Activated CD8-positive, alpha-beta T cell treated with anti-CD3 and anti-CD28 coated beads for 36 hours (primary cell): ENCODE results near the gene KIAA0319L. TPM values are rescaled to one million over a fixed set of nuclear protein-coding genes. Genes with fewer than 3 reads are reported as not detected.

Source experiments
- ATAC-seq: fragments of 200-7000 bp; cut with Tn5 transposase; one replicate; pipeline ENCODE4 v1.10.0; 2021; ENCODE audit warnings: mild to moderate bottlenecking, moderate library complexity
- CTCF ChIA-PET: fragments of 350-600 bp; sonication (Branson Sonifier 250); formaldehyde crosslinking; loops from one replicate; lab custom pipeline; 2021; ENCODE audit warnings: antibody characterized with exemption; lab: Charles Lee
- POLR2A ChIA-PET: fragments of 350-600 bp; sonication (Branson Sonifier 250); formaldehyde crosslinking; loops from one replicate; lab custom pipeline; 2021; ENCODE audit warnings: antibody characterized with exemption; lab: Charles Lee
- DNase-seq: peaks from one replicate; pipeline ENCODE4 v3.0.0-alpha.2; 2020
- H3K27ac Mint-ChIP-seq: one replicate; pipeline ENCODE4 v1.8.0; 2021; ENCODE audit warnings: mild to moderate bottlenecking, mixed read lengths
- H3K27me3 Mint-ChIP-seq: one replicate; pipeline ENCODE4 v1.8.0; 2021; ENCODE audit warnings: mixed read lengths
- H3K36me3 Mint-ChIP-seq: one replicate; pipeline ENCODE4 v1.8.0; 2021; ENCODE audit warnings: low read depth, mixed read lengths
- H3K4me1 Mint-ChIP-seq: one replicate; pipeline ENCODE4 v1.8.0; 2021; ENCODE audit warnings: low read depth, mixed read lengths
- H3K4me3 Mint-ChIP-seq: one replicate; pipeline ENCODE4 v1.8.0; 2021; ENCODE audit warnings: mild to moderate bottlenecking, moderate library complexity, mixed read lengths
- H3K9me3 Mint-ChIP-seq: one replicate; pipeline ENCODE4 v1.8.0; 2021; ENCODE audit warnings: mixed read lengths
- CTCF ChIP-seq: fragments of 200-600 bp; IDR thresholded peaks from one replicate; pipeline ENCODE4 v1.8.0; 2022; ENCODE audit warnings: antibody characterized with exemption, mild to moderate bottlenecking
- intact Hi-C: fragments of 100-400 bp; cut with micrococcal nuclease; formaldehyde crosslinking; loops from one replicate; pipeline ENCODE4 v1.10.0; 2022
- total RNA-seq, 2 experiments: library from RNA; stranded (reverse); gene quantifications; one replicate each; pipeline ENCODE4 v1.2.3, GENCODE V29; 2021

KIAA0319L gene
- total RNA-seq, 2 experiments from 2014 or later: 22.8 to 30.9 TPM

GRCh38 chr1:35499652-35500176 lies 57.5 kb downstream of the KIAA0319L start:
- POLR2A ChIA-PET: no interaction called here
- Mint-ChIP-seq H3K4me3 (no peak overlapping the region), H3K27me3 (no peaks in the 10 kb centered on the region), H3K9me3 (no peaks in the 10 kb centered on the region), H3K36me3 (peaks cover 2% of the 10 kb centered on the region), H3K4me1 (peaks cover 22% of the 10 kb centered on the region), H3K27ac (no peak overlapping the region)
- TF ChIP-seq CTCF: no peak
- intact Hi-C loops: no loop called here
- ATAC-seq (peak; percentile 34), DNase-seq (peak; percentile 30)
- CTCF ChIA-PET: interaction anchor here (0.7 to 2.3 kb wide), 7 partner anchors 9 to 69 kb away, joined by 3 to 12 read pairs (median 3); no protein-coding TSS in a partner anchor

GRCh38 chr1:35499231-35499630 lies 58.0 kb downstream of the KIAA0319L start:
- Mint-ChIP-seq H3K36me3 (peaks cover 6% of the 10 kb centered on the region), H3K9me3 (no peaks in the 10 kb centered on the region), H3K4me1 (peaks cover 22% of the 10 kb centered on the region), H3K4me3 (no peak overlapping the region), H3K27me3 (no peaks in the 10 kb centered on the region), H3K27ac (peak overlapping the region; percentile 32)
- ATAC-seq: no peak
- TF ChIP-seq CTCF: no peak
- intact Hi-C loops: no loop called here
- DNase-seq: no peak
- ChIA-PET POLR2A (no interaction called here), CTCF (interaction anchor here (0.7 to 2.3 kb wide), 6 partner anchors 10 to 70 kb away, joined by 3 to 12 read pairs (median 4); no protein-coding TSS in a partner anchor)

GRCh38 chr1:35497571-35497970 lies 59.6 kb downstream of the KIAA0319L start:
- no peak for DNase-seq
- intact Hi-C loops: no loop called here
- POLR2A ChIA-PET: no interaction called here
- Mint-ChIP-seq H3K27ac (no peak overlapping the region), H3K4me3 (no peak overlapping the region), H3K27me3 (no peaks in the 10 kb centered on the region), H3K4me1 (peaks cover 22% of the 10 kb centered on the region), H3K36me3 (peaks cover 6% of the 10 kb centered on the region), H3K9me3 (no peaks in the 10 kb centered on the region)
- no peak for ATAC-seq
- TF ChIP-seq CTCF: no peak
- CTCF ChIA-PET: no interaction called here

GRCh38 chr1:35490250-35490649 lies 67.0 kb downstream of the KIAA0319L start:
- Mint-ChIP-seq H3K27ac (no peak overlapping the region), H3K9me3 (peaks cover 10% of the 10 kb centered on the region), H3K27me3 (no peaks in the 10 kb centered on the region), H3K36me3 (peaks cover 21% of the 10 kb centered on the region), H3K4me1 (peaks cover 14% of the 10 kb centered on the region), H3K4me3 (no peak overlapping the region)
- intact Hi-C loops: no loop called here
- TF ChIP-seq CTCF: no peak
- CTCF ChIA-PET: interaction anchor here (1.0 kb wide), 1 partner anchor 38 kb away, joined by 3 read pairs; no protein-coding TSS in a partner anchor
- no peak for DNase-seq
- POLR2A ChIA-PET: no interaction called here
- ATAC-seq: no peak

GRCh38 chr1:35488336-35488735 lies 68.9 kb downstream of the KIAA0319L start:
- ChIA-PET CTCF (interaction anchor here (0.8 to 1.9 kb wide), 4 partner anchors 13 to 81 kb away, joined by 3 to 6 read pairs (median 4); no protein-coding TSS in a partner anchor), POLR2A (interaction anchor here (0.6 kb wide), 1 partner anchor 10 kb away, joined by 3 read pairs; no protein-coding TSS in a partner anchor)
- Mint-ChIP-seq H3K4me1 (peaks cover 14% of the 10 kb centered on the region), H3K4me3 (no peak overlapping the region), H3K9me3 (peaks cover 10% of the 10 kb centered on the region), H3K27me3 (no peaks in the 10 kb centered on the region), H3K36me3 (peaks cover 17% of the 10 kb centered on the region), H3K27ac (no peak overlapping the region)
- DNase-seq (no peak), ATAC-seq (no peak)
- no peak for TF ChIP-seq CTCF
- intact Hi-C loops: no loop called here
